Duodenal mucosa (tissue), 2 donors: ENCODE data around the gene MAPRE2.

Source experiments
- H3K27ac ChIP-seq: one replicate; pipeline ENCODE4 v1.7.0; 2013; ENCODE audit warnings: low read depth, low read length
- H3K27me3 ChIP-seq, 2 donors: one replicate each; pipeline ENCODE4 v1.7.0; 2013; ENCODE audit warnings: low read length in 2 of 2, control low read depth in 1 of 2; ENCODE audit not compliant: insufficient read depth in 2 of 2, control insufficient read depth in 1 of 2
- H3K36me3 ChIP-seq, 2 donors: one replicate each; pipeline ENCODE4 v1.7.0; 2013; ENCODE audit warnings: low read length in 2 of 2, control low read depth in 1 of 2; ENCODE audit not compliant: insufficient read depth in 2 of 2, control insufficient read depth in 1 of 2
- H3K4me1 ChIP-seq, 2 donors: one replicate each; pipeline ENCODE4 v1.7.0; 2013; ENCODE audit warnings: low read length in 2 of 2, control low read depth in 1 of 2; ENCODE audit not compliant: insufficient read depth in 2 of 2, control insufficient read depth in 1 of 2
- H3K4me3 ChIP-seq, 2 donors: one replicate each; pipeline ENCODE4 v1.7.0; 2013; ENCODE audit warnings: low read length in 2 of 2, low read depth in 1 of 2
- H3K9ac ChIP-seq, 2 donors: one replicate each; pipeline ENCODE4 v1.7.0; 2013; ENCODE audit warnings: low read length in 2 of 2, low read depth in 1 of 2
- H3K9me3 ChIP-seq, 2 donors: one replicate each; pipeline ENCODE4 v1.7.0; 2013; ENCODE audit warnings: low read length in 2 of 2, control low read depth in 1 of 2; ENCODE audit not compliant: control insufficient read depth in 1 of 2

The MAPRE2 gene

DNA sequence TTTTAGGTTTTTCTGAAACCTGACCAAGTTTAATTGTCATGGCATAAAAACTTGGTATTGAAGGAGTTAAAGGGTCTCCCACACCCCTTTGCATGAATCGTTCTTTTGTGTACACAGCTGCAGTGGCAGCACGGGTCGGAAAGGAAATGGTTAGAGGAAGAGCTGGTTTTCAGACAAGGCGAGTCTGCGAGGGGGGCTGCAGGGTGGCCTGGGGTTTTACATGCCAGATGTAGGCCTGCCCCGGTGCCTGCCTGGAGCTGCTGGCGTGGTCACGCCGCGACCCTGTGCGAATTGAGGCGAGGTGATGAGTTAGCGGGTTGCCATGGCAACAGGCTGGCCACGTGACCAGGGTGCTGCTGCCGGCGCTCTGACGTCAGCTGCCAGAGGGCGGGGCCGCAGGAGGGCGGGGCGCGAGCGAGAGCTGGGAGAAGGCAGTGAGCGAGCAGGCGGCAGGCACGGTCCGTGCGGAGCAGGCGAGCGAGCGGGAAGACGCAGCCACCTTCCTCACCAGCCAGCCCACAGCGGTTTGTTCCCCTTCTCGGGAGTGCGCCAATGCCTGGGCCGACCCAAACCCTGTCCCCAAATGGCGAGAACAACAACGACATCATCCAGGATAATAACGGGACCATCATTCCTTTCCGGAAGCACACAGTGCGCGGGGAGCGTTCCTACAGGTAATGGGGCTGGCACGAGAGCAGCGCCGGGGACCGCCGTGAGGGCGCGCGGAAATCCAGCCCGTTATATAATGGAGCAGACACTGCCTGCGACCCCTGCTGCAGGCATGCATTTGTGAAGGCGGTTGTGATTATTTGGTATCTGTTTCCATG lies at the start of gene MAPRE2:
Gene MAPRE2, plus strand, starts transcription at position 426 of the 827 bp plus-strand sequence. Its CDS starts 127 bp downstream, at position 553.
- H3K4me1 ChIP-seq: peaks cover 28 to 35% of the 10 kb centered on the region in 2 donors
- H3K9ac ChIP-seq: peak within 1 kb of the TSS; percentile 80 to 95
- no peaks in the 10 kb centered on the region for H3K27me3 ChIP-seq
- H3K4me3 ChIP-seq: peak within 1 kb of the TSS; percentile 93 to 96
- H3K27ac ChIP-seq: peak within 1 kb of the TSS; percentile 79
- H3K9me3 ChIP-seq: no peaks in the 10 kb centered on the region
- H3K36me3 ChIP-seq: no peaks in the 10 kb centered on the region

DNA sequence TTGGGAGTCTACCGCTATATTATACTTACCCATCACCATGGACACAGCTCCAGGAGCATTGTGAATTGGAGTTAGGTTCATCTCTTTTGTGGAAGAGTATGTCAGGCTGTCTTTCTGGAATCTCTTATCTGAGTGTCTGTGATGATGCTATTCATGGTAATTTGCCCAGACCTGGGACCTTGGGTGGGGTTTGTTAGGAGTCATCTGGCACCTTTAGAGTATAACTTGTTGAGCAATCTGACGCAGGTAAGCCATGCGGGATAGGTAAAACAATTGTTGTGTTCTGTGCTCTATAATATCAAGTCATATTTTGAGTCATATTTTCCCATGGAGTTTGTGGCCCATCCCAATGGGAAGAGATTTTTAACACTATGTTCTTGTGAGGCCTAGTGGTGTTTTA lies 49.7 kb upstream of the MAPRE2 start:
- Histone ChIP-seq H3K27me3 (no peaks in the 10 kb centered on the region), H3K36me3 (no peaks in the 10 kb centered on the region), H3K27ac (no peak overlapping the region), H3K4me1 (no peaks in the 10 kb centered on the region), H3K9ac (no peak overlapping the region), H3K9me3 (no peaks in the 10 kb centered on the region), H3K4me3 (no peak overlapping the region)

DNA sequence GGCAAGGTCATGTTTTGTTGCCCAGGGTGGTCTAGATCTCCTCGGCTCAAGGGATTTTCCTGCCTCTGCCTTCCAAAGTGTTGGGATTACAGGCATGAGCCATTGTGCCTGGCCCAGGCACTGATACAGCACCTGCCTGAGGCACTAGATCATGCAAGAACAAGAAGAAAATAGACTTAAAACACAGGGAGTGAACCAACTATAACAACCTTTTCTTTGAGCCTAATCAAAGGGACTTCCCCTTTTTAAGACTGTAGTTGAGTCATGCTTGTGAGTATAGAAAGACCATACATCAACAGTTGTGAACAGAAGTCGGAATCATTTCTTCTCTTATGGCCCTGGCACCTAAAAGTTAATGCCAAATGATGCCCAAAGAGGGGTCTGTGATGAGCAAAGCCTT lies 47.9 kb upstream of the MAPRE2 start:
- H3K4me1 ChIP-seq: no peaks in the 10 kb centered on the region
- H3K9ac ChIP-seq: no peak overlapping the region
- H3K27me3 ChIP-seq: no peaks in the 10 kb centered on the region
- H3K4me3 ChIP-seq: no peak overlapping the region
- no peaks in the 10 kb centered on the region for H3K36me3 ChIP-seq
- no peaks in the 10 kb centered on the region for H3K9me3 ChIP-seq
- H3K27ac ChIP-seq: no peak overlapping the region

DNA sequence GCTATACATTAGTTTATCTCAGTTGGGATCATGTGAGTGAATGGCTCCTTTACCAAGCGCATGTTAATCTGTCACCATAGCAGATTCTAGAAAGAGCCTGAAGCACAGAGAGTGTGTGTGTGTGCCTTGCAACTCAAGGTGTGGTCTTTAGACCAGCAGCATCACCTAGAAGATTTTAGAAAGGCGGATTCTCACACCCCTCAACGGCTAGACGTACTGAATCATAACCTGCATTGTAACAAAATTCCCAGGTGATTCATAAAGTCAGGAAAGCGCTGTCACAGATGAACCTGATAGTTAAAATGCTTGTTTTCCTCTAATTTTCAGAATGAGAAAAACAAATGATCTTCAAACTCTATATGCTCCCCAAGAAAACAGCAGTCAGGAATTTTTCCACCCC lies 45.5 kb upstream of the MAPRE2 start:
- no peak overlapping the region for H3K9ac ChIP-seq
- no peaks in the 10 kb centered on the region for H3K9me3 ChIP-seq
- no peaks in the 10 kb centered on the region for H3K27me3 ChIP-seq
- H3K4me3 ChIP-seq: no peak overlapping the region
- no peaks in the 10 kb centered on the region for H3K4me1 ChIP-seq
- no peak overlapping the region for H3K27ac ChIP-seq
- H3K36me3 ChIP-seq: no peaks in the 10 kb centered on the region

DNA sequence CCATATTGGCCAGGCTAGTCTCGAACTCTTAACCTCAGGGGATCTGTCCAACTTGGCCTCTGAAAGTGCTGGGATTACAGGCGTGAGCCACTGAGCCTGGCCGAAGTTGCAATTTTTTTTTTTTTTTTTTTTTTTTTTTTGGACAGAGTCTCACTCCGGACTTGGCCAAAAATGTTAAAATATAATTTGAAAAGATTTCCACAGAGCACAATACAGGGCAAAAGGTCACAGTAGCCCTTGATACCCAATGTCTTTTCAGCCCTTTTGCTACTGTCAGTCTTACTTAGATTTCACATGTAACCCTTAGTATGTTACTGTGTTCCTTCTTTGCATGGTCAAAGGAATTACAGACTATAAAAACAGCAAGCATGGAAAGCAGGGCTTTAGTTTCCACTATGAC lies 42.6 kb upstream of the MAPRE2 start:
- H3K4me3 ChIP-seq: no peak overlapping the region
- H3K9ac ChIP-seq: no peak overlapping the region
- H3K36me3 ChIP-seq: no peaks in the 10 kb centered on the region
- no peaks in the 10 kb centered on the region for H3K4me1 ChIP-seq
- no peak overlapping the region for H3K27ac ChIP-seq
- H3K9me3 ChIP-seq: no peaks in the 10 kb centered on the region
- H3K27me3 ChIP-seq: no peaks in the 10 kb centered on the region

DNA sequence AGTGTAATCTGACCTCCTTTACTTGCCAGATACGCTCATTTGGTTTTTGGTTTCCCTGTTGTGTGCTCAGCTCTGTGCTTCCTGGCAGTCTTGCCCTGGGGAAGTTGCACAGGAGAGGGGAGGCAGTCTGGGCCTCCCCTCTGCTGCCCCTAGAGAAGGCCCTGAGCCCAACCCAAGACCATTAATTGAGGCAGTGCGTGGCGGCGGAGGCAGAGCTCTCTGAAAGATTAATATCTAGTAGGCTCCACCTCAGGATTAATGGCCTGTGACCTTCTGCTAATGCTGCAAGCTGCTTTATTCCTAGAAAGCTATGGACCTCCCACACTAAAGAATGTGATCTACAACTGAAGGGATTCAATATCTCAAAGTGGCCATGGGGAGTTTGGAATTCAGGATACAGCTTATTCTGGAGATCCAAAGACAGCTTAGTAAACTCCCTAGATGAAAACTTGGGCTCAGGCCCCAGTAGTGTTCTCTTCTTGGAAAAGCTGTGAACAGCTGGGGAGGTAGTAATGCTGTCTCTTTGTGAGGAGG lies 41.4 kb upstream of the MAPRE2 start:
- Histone ChIP-seq H3K27ac (no peak overlapping the region), H3K9me3 (no peaks in the 10 kb centered on the region), H3K9ac (no peak overlapping the region), H3K27me3 (no peaks in the 10 kb centered on the region), H3K4me3 (no peak overlapping the region), H3K36me3 (no peaks in the 10 kb centered on the region), H3K4me1 (no peaks in the 10 kb centered on the region)

DNA sequence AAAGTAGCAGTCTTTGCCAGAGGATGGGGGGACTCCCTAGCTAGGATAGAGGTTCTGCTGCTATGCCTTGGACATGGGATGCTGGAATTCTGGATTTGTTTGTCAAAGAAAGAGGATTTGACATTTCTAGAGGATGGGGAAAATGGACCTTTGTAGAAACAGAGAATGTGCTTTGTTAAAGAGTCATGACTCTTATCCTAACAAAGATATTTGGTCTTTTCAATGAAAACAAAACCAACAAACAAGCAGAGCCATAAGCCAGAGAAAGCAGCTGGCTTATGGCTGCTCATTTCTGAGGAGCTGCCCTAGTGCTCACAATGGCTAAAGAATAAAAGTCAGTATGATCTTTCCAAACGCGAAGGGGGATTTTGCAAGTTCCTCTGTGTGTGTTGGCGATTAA lies 40.8 kb upstream of the MAPRE2 start:
- no peaks in the 10 kb centered on the region for H3K36me3 ChIP-seq
- no peak overlapping the region for H3K4me3 ChIP-seq
- H3K9ac ChIP-seq: no peak overlapping the region
- H3K27ac ChIP-seq: no peak overlapping the region
- no peaks in the 10 kb centered on the region for H3K27me3 ChIP-seq
- H3K4me1 ChIP-seq: no peaks in the 10 kb centered on the region
- no peaks in the 10 kb centered on the region for H3K9me3 ChIP-seq

DNA sequence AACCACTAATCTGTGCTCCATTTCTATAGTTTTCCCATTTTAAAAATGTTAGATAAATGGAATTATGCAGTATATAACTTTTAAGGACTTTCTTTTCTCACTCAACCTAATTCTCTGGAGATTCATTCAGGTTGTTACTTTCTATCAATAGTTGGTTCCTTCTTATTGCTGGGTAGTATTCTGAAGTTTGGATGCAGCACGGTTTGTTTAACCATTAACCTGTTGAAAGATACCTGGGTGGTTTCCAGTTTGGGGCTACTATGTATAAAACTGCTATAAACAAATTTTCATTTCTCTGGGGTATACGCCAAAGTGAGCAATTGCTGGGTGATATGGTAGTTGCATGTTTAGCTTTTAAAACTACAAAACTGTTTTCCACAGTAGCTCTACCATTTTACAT lies 39.1 kb upstream of the MAPRE2 start:
- Histone ChIP-seq H3K4me1 (no peaks in the 10 kb centered on the region), H3K9me3 (no peaks in the 10 kb centered on the region), H3K4me3 (no peak overlapping the region), H3K27ac (no peak overlapping the region), H3K9ac (no peak overlapping the region), H3K36me3 (no peaks in the 10 kb centered on the region), H3K27me3 (no peaks in the 10 kb centered on the region)

DNA sequence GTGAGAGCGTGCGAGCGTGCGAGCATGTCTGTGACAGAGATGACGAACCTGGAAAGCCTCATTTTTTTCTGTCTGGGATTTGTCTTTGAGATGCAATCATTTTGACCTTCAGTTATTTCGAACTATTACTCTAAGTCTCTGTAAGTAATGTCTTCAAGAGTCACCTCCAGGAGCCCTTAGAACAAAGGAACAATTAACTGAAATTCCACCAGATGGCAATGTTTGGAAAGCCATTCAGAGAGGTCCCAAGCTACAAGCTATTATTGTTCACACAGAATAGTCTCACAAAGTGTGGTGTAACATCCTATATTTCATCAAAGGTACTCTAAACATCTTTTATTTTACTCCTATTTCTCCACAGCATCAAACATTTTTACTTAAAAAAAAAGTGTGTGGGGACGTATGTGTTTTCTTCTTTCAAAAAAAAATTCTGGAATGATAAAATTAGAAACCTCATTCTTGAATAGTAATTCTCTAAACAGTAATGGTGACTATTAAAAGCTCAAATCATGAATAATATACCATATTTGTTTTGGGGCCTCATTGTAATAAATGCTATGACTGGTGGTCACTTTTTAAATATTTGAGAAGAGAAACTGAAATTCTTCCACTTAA lies 35.1 kb upstream of the MAPRE2 start:
- H3K9me3 ChIP-seq: no peaks in the 10 kb centered on the region
- H3K27ac ChIP-seq: no peak overlapping the region
- no peak overlapping the region for H3K4me3 ChIP-seq
- no peaks in the 10 kb centered on the region for H3K36me3 ChIP-seq
- no peak overlapping the region for H3K9ac ChIP-seq
- no peaks in the 10 kb centered on the region for H3K4me1 ChIP-seq
- no peaks in the 10 kb centered on the region for H3K27me3 ChIP-seq

DNA sequence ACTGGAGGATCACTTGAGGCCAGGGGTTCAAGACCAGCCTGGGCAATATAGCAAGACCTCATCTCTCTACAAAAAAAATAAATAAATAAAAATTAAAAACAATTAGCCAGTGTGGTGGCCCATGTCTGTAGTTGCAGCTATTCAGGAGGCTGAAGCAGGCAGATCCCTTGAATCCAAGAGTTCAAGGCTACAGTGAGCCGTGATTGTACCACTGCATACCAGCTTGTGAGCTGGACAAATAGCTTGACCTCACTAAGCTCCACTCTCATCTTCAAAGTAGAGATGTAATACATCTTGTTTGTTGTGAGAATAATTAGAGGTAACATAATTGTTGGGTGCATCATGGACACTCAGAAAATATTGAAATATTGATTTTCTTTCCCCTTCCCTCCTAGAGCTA lies 31.1 kb upstream of the MAPRE2 start:
- no peaks in the 10 kb centered on the region for H3K36me3 ChIP-seq
- H3K27me3 ChIP-seq: no peaks in the 10 kb centered on the region
- H3K9ac ChIP-seq: no peak overlapping the region
- no peaks in the 10 kb centered on the region for H3K9me3 ChIP-seq
- H3K4me1 ChIP-seq: no peaks in the 10 kb centered on the region
- H3K4me3 ChIP-seq: no peak overlapping the region
- H3K27ac ChIP-seq: no peak overlapping the region
